Retinal pigment epithelial cell (primary cell): ENCODE measurements around the gene CD247.

Experiments
- DNase-seq: peaks from one replicate; pipeline ENCODE4 v3.0.0-alpha.2; 2010; ENCODE audit warnings: low read depth
- H3K4me3 ChIP-seq: 2 replicates; pipeline ENCODE4 v1.5.1; 2011; ENCODE audit warnings: mild to moderate bottlenecking, low read length, control low read depth, moderate library complexity
- CTCF ChIP-seq: conservative IDR thresholded peaks from 2 replicates; pipeline ENCODE4 v1.5.1; 2011; ENCODE audit warnings: low read depth, low read length, control low read depth, inconsistent platforms

Gene CD247

GRCh38 chr1:167548059-167548932, 30.0 kb upstream of the CD247 start:
- no peak for DNase-seq
- no peak overlapping the region for H3K4me3 ChIP-seq
- no peak for TF ChIP-seq CTCF

- no peak overlapping the region for H3K4me3 ChIP-seq
- no peak for TF ChIP-seq CTCF
- DNase-seq, result no peak
Measured at GRCh38 chr1:167546935-167547334, 28.6 kb upstream of the CD247 start.

GRCh38 chr1:167545349-167545748, 27.0 kb upstream of the CD247 start:
- DNase-seq, result no peak
- H3K4me3 ChIP-seq, result no peak overlapping the region
- TF ChIP-seq CTCF, result no peak

- DNase-seq, result no peak
- no peak for TF ChIP-seq CTCF
Measured at GRCh38 chr1:167544447-167545093, 26.2 kb upstream of the CD247 start.

GRCh38 chr1:167543199-167543990, 25.1 kb upstream of the CD247 start:
- no peak overlapping the region for H3K4me3 ChIP-seq
- no peak for TF ChIP-seq CTCF
- no peak for DNase-seq

More at GRCh38 chr1:167544447-167545093, 26.2 kb upstream of the CD247 start:
- no peak overlapping the region for H3K4me3 ChIP-seq

- no peak for TF ChIP-seq CTCF
- H3K4me3 ChIP-seq, result no peak overlapping the region
- DNase-seq, result no peak
Measured at GRCh38 chr1:167542109-167543032, 24.0 kb upstream of the CD247 start.
